ENCODE results near the gene TIMM17B.
A peak's percentile ranks its signal among the peaks of the same experiment; 100 is the strongest.

Gene TIMM17B

DNA sequence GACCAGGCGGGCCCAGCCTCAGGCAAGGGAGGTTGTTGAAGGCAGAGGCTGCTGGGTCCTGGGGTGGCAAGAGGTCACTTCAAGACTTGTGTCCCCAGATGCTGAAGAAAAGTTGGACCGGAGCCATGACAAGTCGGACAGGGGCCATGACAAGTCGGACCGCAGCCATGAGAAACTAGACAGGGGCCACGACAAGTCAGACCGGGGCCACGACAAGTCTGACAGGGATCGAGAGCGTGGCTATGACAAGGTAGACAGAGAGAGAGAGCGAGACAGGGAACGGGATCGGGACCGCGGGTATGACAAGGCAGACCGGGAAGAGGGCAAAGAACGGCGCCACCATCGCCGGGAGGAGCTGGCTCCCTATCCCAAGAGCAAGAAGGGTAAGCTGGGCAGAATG lies 4.6 kb upstream of the TIMM17B start:
- H3K4me3 ChIP-seq (ENCODE audit: low read length), result no peak overlapping the region
- TF ChIP-seq, protein P1, sequence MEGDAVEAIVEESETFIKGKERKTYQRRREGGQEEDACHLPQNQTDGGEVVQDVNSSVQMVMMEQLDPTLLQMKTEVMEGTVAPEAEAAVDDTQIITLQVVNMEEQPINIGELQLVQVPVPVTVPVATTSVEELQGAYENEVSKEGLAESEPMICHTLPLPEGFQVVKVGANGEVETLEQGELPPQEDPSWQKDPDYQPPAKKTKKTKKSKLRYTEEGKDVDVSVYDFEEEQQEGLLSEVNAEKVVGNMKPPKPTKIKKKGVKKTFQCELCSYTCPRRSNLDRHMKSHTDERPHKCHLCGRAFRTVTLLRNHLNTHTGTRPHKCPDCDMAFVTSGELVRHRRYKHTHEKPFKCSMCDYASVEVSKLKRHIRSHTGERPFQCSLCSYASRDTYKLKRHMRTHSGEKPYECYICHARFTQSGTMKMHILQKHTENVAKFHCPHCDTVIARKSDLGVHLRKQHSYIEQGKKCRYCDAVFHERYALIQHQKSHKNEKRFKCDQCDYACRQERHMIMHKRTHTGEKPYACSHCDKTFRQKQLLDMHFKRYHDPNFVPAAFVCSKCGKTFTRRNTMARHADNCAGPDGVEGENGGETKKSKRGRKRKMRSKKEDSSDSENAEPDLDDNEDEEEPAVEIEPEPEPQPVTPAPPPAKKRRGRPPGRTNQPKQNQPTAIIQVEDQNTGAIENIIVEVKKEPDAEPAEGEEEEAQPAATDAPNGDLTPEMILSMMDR (conservative IDR thresholded peaks at IDR 0.05; ENCODE audit: low read length), result no peak
- DNase-seq (ENCODE audit: low read depth), result no peak

DNA sequence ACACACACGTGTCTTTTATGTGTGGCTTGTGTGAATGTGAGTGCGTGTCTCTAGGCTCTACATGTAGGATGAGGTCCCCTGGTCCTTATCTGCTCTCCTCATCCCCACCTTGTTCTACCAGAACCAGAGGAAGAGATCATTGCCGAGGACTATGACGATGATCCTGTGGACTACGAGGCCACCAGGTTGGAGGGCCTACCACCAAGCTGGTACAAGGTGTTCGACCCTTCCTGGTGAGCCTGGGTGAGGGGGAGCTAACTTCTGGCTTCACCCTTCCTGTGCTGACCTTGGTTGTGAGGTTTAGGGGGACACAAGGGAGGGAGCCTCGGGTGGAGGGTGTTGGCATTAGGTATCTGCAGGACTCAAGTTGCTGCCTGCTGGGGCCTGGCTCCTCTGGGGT lies 3.5 kb upstream of the TIMM17B start:
- no peak for DNase-seq (ENCODE audit: low read depth)

DNA sequence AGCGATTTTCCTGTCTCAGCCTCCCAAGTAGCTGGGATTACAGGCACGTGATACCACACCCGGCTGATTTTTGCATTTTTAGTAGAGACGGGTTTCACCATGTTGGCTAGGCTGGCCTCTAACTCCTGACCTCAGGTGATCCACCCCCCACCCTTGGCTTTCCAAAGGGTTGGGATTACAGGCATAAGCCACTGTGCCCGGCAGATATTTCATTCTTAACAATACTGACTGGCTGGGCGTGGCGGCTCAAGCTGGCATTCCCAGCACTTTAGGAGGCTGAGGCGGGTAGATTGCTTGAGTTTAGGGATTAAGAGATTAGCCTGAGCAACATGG lies 1.5 kb upstream of the TIMM17B start:
- no peak for DNase-seq (ENCODE audit: low read depth)
- no peak overlapping the region for H3K4me3 ChIP-seq (ENCODE audit: low read length)
- TF ChIP-seq, protein P1 (conservative IDR thresholded peaks at IDR 0.05; ENCODE audit: low read length), result no peak

More for the DNA sequence above, 3.5 kb upstream of the TIMM17B start:
- no peak overlapping the region for H3K4me3 ChIP-seq (ENCODE audit: low read length)
- TF ChIP-seq, protein P1 (conservative IDR thresholded peaks at IDR 0.05; ENCODE audit: low read length), result no peak

DNA sequence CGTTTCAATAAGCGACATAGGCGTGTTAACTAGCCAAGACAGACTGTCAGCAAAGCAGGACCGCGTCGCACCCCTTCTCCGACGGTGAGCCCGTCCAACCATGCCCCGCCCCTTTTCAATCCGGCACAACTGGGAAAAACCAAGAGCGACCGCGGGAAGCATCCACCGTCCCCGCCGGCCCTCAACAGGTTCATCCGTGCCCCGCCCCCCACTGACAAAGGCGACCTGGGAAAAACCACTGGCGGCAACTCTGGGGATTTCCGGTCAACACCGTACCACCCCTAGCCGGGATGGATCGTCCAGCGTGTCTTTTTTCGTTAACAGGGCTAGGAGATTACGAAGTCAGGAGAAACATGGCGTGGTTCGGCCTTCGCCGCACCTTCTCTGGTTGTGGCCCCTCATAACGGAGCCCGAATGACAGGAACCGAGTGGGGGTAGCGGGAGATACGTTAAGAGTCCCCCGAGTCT lies 377 bp downstream of the TIMM17B start:
- peak overlapping the region; percentile 80 for H3K4me3 ChIP-seq (ENCODE audit: low read length)
- DNase-seq (ENCODE audit: low read depth), result peak; percentile 64
- TF ChIP-seq, protein P1 (conservative IDR thresholded peaks at IDR 0.05; ENCODE audit: low read length), result no peak

DNA sequence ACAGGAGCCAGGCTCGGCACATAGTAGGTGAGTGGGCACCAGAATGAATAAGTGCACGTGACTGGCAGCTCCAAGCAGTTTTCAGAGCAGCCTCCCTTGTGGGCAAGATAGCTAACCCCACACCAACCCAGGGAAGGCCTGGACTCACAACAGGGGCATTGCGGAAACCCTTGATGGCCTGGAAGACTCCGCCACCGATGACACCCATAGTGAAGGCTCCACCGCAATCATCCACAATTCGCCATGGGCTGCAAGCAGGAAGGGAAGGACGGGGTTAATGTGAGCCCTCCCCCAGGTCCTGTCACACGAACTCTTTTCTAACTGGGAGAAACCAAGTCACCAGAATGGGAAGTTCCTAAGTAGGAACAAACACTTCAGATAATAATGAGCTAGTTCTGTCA lies 957 bp downstream of the TIMM17B start:
- peak; percentile 31 for DNase-seq (ENCODE audit: low read depth)
- peak overlapping the region; percentile 80 for H3K4me3 ChIP-seq (ENCODE audit: low read length)
- TF ChIP-seq, protein P1 (conservative IDR thresholded peaks at IDR 0.05; ENCODE audit: low read length), result no peak

DNA sequence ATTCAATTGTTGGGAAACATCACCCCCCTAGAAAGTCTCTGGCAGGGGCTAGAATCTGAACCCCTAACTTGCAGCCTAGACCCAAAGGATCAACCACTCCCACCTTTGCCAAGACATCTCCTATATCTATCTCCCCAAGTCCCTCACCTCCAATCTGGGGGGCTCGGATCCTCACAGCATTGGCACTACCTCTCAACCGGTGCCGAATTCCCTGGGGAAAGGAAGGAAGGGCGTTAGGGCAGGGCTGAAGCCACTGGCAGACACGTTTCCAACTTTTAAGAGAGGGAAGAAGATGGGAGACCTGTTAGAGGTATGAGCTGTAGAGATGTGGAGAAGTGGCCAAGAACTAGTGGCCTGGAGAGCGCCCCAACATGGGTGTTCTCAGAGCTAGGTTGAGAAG lies 2.7 kb downstream of the TIMM17B start:
- H3K4me3 ChIP-seq (ENCODE audit: low read length), result no peak overlapping the region
- DNase-seq (ENCODE audit: low read depth), result no peak
- TF ChIP-seq, protein P1 (conservative IDR thresholded peaks at IDR 0.05; ENCODE audit: low read length), result no peak

DNA sequence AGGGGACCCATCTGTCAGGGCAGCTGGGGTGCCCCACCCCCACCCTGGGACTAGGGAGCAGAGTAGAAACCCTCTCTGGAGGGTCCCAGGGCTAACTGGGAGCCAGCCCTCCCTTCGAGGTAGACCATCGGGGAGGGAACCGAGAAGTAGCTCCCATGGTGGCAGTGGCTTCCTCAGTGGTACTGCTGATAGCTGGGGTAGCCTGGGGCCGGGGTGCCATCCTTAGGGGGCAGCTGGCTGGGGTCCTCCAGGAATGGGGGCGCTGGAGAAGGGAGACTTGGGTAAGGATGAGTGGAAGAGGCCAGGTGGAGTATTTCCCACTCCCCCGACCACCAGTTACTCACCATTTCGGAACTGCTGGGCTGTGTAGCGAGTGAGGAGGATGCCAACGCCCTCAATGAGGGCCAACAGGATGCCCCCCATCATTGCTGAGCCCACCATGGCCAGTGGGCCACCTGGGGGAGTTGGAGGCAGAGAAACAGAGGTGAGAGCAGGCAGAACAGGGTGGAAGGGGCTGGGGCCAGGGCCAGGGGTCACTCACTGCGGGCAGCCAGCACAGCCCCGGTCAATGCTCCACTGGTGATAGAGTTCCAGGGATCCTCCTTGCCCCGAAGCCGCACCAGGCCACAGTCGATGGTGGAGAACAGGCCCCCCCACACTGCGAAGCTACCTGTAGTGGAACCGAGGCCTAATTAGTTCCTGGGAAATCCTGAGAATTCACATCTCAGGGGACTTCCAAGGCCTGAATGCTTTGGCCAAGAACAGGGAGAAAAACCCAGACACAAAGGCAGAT lies 3.8 kb downstream of the TIMM17B start:
- TF ChIP-seq, protein P1 (conservative IDR thresholded peaks at IDR 0.05; ENCODE audit: low read length), result no peak

More for the DNA sequence above, 3.8 kb downstream of the TIMM17B start:
- DNase-seq (ENCODE audit: low read depth), result no peak
- H3K4me3 ChIP-seq (ENCODE audit: low read length), result no peak overlapping the region

All from AG10803 (cell line).